GM03348 (cell line): ENCODE measurements around the gene RAB11FIP4.
"Not testable (repeated sequence)": the region's sequence is repeated elsewhere in the genome, so short reads cannot be mapped to it uniquely, and the experiment has no call there.

Source experiments
- DNase-seq: peaks from one replicate; pipeline ENCODE4 v3.0.0; 2012; ENCODE audit warnings: low spot score

Gene RAB11FIP4, protein sequence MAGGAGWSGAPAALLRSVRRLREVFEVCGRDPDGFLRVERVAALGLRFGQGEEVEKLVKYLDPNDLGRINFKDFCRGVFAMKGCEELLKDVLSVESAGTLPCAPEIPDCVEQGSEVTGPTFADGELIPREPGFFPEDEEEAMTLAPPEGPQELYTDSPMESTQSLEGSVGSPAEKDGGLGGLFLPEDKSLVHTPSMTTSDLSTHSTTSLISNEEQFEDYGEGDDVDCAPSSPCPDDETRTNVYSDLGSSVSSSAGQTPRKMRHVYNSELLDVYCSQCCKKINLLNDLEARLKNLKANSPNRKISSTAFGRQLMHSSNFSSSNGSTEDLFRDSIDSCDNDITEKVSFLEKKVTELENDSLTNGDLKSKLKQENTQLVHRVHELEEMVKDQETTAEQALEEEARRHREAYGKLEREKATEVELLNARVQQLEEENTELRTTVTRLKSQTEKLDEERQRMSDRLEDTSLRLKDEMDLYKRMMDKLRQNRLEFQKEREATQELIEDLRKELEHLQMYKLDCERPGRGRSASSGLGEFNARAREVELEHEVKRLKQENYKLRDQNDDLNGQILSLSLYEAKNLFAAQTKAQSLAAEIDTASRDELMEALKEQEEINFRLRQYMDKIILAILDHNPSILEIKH

DNA sequence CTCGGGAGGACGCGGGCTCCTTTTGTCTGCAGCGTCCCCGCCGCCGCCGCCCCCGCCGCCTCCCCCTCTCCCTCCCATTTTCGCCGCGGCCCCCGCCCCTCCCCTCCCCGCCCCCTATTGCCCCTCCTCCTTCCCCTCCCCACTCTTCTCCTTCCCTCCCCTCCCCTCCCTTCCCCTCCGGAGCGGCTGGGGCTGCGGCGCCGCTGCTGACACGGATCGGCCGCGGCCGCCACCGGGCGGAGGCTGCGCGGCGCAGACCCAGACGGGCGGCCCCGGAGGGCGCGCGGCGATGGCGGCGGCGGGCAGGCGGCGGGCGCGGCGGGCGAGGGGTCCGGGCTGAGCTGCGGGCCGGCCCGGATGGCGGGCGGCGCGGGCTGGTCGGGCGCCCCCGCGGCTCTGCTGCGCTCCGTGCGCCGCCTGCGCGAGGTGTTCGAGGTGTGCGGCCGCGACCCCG, at the start of gene RAB11FIP4:
RAB11FIP4 (plus strand) TSS at position 180 of the 454 bp plus-strand sequence; CDS start at position 358, 178 bp downstream.
- DNase-seq = peak; percentile 48

DNA sequence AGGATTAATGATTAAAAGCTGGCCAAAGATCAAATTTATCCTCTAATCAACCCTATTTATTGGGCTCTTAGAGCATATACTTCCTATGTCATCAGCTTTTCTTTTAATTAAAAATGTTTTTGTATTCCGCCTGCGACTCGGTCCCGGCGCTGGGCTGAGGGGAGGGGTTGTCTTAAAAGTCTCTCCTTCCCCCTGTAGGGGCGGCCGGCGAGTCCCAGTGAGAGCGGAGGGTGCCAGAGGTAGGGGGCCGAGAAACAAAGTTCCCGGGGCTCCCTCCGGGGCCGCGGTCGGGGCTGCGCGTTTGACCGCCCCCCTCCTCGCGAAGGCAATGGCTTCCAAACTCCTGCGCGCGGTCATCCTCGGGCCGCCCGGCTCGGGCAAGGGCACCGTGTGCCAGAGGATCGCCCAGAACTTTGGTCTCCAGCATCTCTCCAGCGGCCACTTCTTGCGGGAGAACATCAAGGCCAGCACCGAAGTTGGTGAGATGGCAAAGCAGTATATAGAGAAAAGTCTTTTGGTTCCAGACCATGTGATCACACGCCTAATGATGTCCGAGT, 46.2 kb upstream of the RAB11FIP4 start:
- not testable (repeated sequence) for DNase-seq

DNA sequence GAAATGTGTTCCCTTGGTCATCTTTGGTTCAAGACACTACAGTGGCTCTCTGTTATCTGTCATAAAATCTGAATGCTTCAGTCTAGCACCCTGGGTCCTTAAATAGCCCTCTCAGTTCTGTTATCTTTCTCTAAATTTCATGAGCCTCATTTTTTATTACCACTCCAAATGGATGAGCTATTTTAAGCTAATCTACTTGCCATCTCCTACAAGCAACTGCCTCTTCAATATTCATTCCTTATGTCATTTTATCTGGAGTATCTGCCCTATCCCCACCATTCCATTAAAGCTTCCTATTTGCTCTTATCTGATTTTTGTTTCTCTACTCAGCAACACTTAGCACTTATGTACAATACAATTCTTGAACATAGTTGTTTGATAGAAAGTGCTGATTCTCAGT, 42.0 kb upstream of the RAB11FIP4 start:
- no peak for DNase-seq

DNA sequence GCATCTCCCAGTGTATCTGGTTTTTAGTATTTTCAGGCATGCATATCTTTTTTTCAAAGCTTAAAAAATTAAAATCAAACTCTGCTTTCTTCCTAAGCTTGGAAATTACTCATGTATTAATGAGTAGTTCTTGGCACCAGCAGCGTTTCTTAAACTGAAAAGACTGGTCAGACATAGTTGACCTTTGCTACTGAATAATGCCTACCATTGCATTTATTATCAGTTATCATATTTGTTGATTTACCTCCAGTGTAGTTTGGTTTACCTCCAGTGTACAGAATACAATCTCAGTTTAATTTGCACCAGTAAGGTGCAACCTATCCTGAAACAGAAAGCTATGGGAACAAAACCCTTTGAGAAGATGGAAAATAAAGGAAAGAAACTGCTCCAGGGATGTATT, 35.5 kb upstream of the RAB11FIP4 start:
- DNase-seq = no peak

DNA sequence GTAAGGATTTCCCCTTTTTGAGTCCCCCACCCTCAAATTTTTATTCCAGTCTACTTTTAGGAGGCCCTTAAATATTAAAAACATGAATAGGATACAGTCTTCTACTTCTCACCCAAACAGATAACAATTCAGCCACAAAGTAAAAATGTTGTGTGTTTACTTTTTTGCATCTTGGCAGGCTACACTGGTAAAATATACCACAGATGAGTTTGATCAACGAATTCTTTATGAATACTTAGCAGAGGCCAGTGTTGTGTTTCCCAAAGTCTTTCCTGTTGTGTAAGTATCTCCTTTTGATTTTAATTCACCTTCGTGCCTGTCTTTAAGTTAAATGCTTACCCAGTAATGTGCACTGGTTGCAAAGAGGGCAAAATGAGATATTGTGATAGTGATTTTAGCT, 34.4 kb upstream of the RAB11FIP4 start:
- no peak for DNase-seq

DNA sequence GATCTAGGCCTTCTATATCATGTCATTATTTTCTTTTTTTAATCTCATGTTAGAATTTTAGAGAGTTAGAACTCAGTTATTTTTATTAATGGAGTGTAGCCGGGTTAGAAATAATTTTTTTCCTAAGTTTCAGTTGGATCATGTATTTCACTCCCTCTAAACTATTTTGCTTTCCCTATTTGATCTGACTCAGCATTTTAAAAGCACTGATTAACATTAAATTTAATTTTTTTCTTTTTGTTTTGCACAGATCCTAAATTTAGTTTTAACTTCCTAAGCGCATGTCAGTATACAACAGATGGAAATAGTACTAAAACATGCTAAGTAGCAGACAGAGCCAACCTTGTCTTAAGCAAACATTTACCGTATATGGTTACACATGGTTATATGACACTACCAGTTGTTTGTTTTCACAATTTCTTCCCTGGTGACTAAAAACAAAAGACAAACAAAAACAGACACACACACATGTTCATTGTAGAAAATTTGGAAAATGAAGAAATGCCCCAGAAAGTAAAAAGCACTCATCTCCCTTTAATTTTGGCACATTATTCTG, 33.6 kb upstream of the RAB11FIP4 start:
- no peak for DNase-seq

DNA sequence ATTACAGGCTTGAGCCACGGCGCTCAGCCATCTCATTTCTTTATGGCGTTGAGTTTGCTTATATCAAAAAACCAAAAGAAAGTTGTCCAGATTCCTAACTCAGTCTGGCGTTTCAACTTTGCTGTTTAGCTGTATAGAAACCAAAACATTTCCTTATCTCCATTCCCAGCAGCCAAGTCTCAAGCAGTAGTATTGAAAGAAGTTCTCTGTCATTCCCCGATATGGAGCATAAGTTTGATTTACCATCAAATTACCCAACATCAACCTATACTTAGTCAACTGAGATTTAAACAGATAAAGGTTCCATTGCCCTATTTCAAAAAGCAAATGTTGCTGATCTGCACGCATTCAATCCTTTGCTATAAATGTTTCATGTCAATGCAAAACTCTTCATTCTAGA, 27.5 kb upstream of the RAB11FIP4 start:
- no peak for DNase-seq

DNA sequence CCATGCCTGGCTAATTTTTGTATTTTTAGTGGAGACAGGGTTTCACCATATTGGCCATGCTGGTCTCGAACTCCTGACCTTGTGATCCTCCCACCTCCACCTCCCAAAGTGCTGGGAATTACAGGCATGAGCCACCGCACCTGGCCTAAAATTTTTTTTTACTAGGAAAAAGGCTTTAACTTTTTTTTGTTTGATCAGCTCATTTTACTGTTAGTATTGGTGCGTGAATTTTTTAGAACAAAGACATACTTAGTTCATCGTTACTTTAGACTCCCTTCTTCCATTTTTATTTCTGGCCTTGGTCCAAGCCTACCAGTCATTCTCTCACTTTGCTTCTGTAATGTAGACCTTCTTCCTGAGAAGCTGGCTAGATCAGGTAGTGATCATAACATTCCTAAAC, 25.4 kb upstream of the RAB11FIP4 start:
- DNase-seq = no peak

DNA sequence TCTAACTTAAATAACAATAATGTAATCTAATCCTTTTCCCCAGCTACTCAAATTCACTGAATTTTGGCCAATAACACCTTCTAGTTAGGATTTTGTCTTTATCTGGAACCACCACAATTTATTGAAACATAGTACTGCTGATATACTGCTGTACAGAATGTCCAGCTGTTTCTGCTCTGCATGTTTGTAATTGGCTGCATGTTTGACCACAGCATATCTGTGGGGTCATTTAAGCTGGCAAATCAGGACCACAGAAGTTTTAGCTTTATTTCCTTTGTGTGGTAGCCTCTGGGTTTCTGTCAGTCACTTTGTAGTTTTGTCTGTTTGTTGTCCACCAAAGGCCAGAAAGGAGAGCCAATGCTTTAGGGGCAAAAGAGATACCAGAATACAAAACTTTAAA, 22.2 kb upstream of the RAB11FIP4 start:
- peak; percentile 16 for DNase-seq

DNA sequence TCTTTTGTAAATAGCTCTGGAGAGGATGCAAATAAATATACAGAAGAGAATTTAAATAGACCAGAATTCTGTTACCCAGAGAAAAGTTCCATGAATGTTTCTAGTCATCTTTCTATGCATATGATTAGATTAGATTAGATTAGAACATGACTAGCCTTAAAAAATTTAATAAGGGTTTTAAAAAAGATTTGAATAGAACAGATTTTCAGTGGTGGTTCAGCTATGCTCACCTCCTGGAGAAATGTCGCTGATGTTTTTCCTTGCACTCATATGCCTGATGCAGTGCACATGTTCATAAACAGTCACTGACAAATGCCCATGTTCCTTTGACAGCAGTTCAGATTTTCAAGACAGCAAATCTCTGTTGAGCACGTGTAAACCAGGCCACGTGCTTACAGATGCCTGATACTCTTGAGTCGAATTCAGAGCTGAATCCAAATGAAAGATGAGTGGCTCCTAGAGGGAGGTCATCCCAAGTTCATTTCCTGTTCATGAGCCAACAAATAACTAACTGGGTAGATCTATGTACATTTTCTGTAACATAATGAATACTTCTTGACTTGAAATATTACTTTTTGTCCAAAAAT, 19.9 kb upstream of the RAB11FIP4 start:
- peak; percentile 31 for DNase-seq

DNA sequence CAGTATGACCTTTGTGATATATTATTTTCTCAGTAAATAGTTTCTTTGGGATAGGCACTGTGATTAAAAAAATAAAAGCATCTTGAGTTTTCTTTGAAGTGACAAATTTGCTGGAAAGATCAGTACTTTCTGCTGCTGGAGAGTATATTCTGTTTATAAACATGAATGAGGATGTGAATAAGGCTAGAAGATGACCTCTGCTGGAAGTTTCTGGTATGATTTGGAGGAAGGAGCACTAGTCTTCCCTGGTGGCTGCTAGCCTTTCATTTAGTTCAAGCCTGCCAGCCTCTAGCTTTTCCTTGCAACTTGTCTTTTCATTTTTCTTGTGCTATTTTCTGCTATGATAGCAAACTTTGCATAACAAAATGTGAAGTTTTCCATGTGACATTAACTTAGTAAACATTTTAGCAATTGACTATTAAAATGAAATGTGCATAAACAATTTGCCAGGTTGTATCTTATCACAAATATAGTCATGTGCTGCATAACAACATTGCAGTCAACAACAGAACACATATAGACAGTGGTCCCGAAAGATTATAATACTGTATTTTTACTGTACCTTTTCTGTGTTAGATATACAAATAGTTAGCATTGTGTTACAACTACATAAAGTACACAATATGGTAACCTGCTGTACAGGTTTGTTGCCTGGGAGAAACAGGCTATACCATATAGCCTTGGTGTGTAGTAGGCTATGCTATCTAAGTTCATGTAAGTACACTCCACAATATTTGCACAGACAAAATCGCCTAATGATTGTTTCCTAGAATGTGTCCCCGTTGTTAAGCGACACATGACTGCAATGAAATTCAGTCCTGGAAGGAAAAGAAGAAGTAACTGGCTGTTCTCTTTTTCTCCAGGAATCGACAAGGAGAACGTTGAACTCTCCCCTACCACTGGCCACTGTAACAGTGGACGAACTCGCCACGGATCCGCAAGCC, 18.1 kb upstream of the RAB11FIP4 start:
- DNase-seq = peak; percentile 69

DNA sequence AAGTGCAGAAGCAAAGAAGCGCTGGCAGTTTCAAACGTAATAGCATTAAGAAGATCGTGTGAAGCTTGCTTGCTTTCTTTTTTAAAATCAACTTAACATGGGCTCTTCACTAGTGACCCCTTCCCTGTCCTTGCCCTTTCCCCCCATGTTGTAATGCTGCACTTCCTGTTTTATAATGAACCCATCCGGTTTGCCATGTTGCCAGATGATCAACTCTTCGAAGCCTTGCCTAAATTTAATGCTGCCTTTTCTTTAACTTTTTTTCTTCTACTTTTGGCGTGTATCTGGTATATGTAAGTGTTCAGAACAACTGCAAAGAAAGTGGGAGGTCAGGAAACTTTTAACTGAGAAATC, 17.4 kb upstream of the RAB11FIP4 start:
- no peak for DNase-seq

DNA sequence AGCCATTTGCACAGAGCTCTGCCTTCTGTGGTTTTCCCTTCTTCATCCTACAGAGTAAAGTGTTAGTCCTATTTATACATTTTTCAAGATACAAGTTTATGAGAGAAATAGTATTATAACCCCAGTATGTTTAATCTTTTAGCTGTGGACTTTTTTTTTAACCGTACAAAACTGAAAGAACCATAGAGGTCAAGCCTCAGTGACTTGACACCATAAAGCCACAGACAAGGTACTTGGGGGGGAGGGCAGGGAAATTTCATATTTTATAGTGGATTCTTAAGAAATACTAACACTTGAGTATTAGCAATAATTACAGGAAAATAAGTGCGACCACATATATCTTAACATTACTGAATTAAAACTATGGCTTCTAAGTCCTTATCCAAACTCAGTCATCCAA, 17.0 kb upstream of the RAB11FIP4 start:
- no peak for DNase-seq

DNA sequence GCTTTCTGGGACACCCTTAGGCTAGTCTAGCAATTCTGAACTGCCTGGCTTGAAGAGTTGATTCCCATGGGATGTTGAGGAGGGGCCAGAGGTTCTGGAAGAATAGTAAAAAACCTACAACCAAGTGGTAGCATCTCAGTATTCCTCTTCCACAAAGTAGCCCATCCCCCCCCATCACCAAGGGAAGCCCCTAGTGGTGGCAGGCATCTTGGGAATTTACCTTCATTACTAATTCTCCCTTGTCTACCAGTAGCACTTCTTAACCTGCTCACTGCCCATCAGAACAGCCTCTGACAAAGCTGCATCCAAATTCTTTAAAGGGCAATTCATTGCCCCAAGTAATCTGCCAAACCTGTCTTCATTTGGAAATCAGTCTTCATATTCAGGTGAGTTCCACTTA, 12.8 kb upstream of the RAB11FIP4 start:
- DNase-seq = no peak

DNA sequence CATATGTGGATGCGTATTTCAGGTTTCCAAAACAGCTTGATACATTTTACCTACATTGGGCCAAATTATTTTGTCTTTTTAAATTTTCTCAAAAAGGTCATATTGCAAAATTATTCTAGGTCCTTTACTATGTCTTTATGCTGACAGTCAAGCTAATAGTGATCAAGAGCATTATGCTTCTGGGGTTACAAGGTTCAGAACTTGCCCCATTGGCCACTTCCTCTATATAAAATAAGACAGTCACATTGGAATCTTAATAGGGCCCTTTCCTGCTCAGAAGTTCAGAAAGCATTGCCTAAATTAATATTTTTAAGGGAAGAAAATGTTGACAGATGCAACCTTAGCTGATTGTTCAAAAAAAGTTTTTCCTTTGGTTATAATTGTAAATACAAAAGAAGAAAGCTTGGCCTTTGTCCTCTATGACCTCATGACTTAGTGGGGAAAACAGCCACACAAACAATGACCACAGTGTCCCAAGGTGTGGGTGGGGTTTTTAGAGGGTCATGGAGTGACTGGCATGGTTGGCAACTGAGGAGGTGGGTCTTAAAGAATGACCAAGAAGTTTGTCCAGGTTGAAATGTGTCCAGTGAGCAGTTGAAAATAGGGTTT, 11.8 kb upstream of the RAB11FIP4 start:
- no peak for DNase-seq

DNA sequence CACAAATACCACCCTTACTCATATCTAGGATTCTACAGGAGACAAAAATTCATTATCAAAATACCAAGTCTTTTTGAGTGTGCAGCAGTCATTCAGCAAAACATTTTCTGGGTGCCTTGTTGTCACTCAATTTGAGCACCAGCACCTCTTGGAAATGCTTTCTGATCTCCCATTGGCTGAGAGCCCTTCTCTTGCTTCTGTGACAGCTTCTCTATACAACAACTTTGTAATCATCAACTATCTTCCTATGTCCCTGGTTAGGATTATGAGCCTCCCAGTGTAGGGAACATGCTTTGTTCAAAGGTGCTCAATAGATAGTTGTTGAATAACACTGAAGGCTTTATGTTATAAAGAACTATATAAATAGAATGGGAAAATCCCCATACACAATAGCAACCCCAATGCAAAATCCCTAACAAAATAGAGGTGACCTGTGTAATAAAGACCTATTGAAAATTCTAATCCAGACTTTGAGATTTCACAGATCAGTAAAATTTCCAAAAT, 10.3 kb upstream of the RAB11FIP4 start:
- no peak for DNase-seq

DNA sequence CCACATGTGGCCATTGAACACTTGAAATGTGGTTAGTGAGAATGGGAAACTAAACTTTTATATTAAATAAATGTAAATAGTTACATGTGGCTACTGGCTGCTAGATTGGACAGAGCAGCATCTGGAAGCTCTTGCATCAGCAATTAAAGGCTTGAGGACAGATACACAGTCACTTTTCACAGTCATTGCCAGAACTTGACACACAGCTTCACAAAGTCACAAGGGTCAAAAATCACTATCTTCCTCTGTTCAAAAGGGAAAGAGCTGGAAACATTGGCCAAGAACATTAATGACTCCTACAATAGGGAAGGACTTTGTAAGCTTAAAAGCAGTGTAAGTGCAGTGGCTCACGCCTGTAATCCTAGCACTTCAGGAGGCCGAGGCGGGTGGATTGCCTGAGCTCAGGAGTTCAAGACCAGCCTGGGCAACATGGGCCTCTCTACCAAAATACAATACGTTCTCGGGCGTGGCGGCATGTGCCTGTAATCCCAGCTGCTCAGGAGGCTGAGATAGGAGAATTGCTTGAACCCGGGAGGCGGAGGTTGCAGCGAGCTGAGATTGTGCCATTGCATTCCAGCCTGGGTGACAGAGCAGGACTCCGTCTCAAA, 8.7 kb upstream of the RAB11FIP4 start:
- not testable (repeated sequence) for DNase-seq

DNA sequence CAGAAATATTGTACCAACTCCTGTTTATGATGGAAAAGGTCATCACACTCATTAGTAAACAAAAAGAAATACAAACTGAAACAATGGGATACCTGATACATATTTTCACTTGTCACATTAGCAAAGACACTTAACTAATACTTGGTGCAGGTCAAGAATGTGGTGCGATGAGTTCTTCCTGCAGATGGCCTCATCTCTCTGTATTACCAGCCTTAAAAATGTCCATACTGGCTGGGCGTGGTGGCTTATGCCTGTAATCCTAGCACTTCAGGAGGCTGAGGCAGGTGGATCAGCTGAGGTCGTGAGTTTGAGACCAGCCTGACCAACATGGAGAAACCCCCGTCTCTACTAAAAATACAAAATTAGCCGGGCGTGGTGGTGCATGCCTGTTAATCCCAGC, 8.0 kb upstream of the RAB11FIP4 start:
- DNase-seq = not testable (repeated sequence)

DNA sequence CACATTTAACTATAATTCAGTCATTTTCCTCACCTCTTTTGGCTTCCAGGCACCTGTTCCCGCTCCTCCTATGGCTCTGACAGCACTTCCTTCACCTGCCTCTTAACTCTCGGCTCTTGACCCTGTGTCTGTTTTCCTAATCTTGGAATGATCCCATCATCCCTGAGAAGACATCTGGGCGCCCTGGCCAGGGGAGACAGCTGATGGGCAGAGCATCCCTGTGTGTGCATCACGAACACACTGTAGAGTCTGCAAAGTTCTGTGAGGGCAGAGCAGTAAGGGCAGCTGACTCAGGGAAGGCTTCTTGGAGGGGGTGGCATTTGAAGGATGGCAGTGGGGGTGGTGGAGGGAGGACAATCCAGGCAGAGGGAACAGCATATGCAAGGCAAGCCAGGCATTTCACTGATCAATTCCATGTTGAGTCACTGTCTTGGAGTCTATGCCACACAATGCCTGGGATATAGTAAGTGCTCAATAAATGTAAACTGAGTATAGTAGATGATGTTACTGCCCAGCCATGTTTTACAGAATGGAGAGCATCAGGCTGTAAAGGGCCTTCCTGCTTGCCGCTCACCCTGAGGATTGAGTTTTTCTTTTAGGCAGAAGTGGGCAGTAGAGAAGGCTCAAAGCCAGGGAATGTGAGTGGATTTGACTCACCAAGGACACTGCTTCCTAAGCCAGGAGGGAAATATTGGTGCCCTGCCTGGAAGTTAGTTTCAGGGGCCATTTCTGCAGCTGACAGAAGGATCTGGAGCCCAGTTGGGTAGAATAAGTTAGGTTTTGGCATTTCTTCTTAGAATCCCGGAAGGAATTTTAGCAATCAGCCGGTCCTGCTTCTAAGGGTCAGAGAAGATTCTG, 5.8 kb upstream of the RAB11FIP4 start:
- DNase-seq = no peak
